Measurements from ENCODE around the gene MAP4K3.

Gene MAP4K3

GRCh38 chr2:39381653-39382052 is 55.4 kb downstream of the MAP4K3 start:
- no peak overlapping the region for H3K4me3 ChIP-seq (ENCODE audit: low read depth, low read length)
- DNase-seq (ENCODE audit: low read depth): no peak
- TF ChIP-seq MYC (IDR thresholded peaks at IDR 0.05; ENCODE audit: low read depth, low read length) (no peak), MAX (IDR thresholded peaks at IDR 0.05; ENCODE audit: low read depth, low read length) (no peak), POLR2A (IDR thresholded peaks at IDR 0.05; ENCODE audit: extremely low read depth, insufficient read length) (no peak)
- TF ChIP-seq, protein P1, sequence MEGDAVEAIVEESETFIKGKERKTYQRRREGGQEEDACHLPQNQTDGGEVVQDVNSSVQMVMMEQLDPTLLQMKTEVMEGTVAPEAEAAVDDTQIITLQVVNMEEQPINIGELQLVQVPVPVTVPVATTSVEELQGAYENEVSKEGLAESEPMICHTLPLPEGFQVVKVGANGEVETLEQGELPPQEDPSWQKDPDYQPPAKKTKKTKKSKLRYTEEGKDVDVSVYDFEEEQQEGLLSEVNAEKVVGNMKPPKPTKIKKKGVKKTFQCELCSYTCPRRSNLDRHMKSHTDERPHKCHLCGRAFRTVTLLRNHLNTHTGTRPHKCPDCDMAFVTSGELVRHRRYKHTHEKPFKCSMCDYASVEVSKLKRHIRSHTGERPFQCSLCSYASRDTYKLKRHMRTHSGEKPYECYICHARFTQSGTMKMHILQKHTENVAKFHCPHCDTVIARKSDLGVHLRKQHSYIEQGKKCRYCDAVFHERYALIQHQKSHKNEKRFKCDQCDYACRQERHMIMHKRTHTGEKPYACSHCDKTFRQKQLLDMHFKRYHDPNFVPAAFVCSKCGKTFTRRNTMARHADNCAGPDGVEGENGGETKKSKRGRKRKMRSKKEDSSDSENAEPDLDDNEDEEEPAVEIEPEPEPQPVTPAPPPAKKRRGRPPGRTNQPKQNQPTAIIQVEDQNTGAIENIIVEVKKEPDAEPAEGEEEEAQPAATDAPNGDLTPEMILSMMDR (IDR thresholded peaks at IDR 0.05; ENCODE audit: low read depth, low read length): no peak

- no peak for TF ChIP-seq MAX (IDR thresholded peaks at IDR 0.05; ENCODE audit: low read depth, low read length)
- no peak overlapping the region for H3K4me3 ChIP-seq (ENCODE audit: low read depth, low read length)
- peak; percentile 18 for DNase-seq (ENCODE audit: low read depth)
These were observed 56.4 kb downstream of the MAP4K3 start for GRCh38 chr2:39380525-39381150.

DNA sequence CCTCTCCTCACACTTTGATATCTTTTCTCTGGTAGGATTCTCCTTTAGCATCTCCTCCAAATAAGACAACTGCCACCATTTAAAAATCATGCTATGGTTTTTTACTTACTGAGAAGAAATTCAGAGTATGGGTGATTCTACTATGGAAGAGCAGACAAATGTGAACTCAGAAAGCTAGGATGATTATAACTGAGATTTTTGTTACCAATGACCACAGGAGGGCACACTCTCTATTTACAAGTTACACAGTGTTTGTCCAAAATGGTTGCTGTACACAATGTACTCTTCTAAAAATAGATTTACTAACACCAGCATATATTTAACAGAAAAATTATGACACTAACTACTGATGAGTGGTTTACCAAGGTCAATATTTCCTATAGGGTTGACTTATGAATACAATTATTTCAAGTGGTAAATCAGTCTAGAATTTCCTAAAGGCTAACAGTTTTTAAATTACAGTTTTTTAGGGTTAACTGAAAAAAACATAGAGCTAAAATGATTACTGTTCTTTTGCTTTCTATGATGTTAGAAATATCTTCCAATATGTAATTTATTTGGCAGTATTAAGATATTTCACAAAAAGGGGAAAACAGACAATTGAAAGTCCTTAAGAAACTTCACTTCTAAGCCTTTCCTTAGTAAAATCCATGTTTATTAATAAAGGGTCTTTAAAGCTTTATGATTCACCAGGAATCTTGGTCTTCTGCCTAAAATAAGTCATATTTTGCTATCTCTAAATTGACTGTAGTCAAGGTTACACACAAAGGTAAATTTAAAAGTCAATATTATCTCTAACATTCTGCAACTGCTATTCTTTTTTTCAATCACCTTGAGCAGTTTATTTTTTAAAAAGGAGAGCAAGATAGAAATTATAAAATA is 57.2 kb downstream of the MAP4K3 start:
- peak; percentile 61 for DNase-seq (ENCODE audit: low read depth)
- TF ChIP-seq, protein P1 (IDR thresholded peaks at IDR 0.05; ENCODE audit: low read depth, low read length): peak; percentile 35
- TF ChIP-seq POLR2A (IDR thresholded peaks at IDR 0.05; ENCODE audit: extremely low read depth, insufficient read length): no peak
- no peak overlapping the region for H3K4me3 ChIP-seq (ENCODE audit: low read depth, low read length)

DNA sequence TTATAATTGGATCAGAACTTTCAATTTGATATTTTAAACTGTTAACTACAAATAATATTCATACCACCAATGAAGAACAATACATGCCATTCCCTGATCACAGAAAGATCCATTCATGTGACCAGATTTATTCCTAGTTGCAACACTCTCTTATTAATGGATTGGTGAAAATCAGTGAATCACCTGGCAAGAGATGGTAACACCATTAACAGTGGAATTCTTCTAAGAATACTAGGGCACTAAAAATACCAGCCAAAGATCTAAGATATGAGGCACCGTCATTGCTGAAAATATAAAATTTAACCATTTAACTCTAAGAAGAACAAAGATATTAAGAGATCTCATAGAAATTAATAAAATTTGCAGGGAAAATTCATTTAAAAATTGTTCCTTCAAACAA is 58.1 kb downstream of the MAP4K3 start:
- TF ChIP-seq MYC (IDR thresholded peaks at IDR 0.05; ENCODE audit: low read depth, low read length): no peak
- no peak for TF ChIP-seq POLR2A (IDR thresholded peaks at IDR 0.05; ENCODE audit: extremely low read depth, insufficient read length)
- TF ChIP-seq, protein P1 (IDR thresholded peaks at IDR 0.05; ENCODE audit: low read depth, low read length): no peak
- no peak for TF ChIP-seq MAX (IDR thresholded peaks at IDR 0.05; ENCODE audit: low read depth, low read length)
- no peak overlapping the region for H3K4me3 ChIP-seq (ENCODE audit: low read depth, low read length)
- DNase-seq (ENCODE audit: low read depth): no peak

DNA sequence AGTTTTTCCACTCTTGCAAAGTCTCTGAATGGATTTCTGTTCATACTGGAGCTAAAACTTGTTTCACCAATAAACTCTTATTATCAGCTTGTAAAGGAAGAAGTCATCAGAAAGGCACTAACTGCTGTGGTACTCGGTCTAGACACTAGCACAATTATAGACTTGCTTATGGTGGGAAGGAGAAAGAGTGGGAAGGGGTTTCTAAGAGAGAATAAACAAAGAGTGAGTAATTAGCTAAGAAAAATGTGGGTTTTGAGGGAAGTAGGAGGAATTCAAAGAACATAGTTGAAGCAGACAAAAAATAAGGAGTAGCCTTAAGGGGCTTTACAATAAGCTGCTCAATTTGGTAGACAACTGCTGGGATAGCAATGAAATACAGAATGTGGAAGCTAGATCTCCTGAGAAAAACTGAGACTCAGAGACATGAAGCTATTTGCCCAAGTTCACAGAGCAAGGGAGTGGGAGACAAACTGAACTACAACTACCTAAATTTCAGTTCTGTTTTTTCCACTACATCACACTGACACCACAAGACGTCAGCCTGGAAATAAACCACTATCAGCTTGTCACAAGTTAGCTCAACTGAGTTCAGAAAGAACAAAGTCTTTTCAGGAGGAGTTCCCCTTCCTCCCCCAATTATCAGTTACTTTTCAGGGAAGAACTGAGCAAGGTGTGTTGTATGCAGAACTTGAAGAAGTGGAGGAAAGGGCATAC is 59.7 kb downstream of the MAP4K3 start:
- H3K4me3 ChIP-seq (ENCODE audit: low read depth, low read length): no peak overlapping the region
- TF ChIP-seq MAX (IDR thresholded peaks at IDR 0.05; ENCODE audit: low read depth, low read length) (no peak), MYC (IDR thresholded peaks at IDR 0.05; ENCODE audit: low read depth, low read length) (no peak), POLR2A (IDR thresholded peaks at IDR 0.05; ENCODE audit: extremely low read depth, insufficient read length) (no peak)
- TF ChIP-seq, protein P1 (IDR thresholded peaks at IDR 0.05; ENCODE audit: low read depth, low read length): no peak
- peak; percentile 56 for DNase-seq (ENCODE audit: low read depth)

DNA sequence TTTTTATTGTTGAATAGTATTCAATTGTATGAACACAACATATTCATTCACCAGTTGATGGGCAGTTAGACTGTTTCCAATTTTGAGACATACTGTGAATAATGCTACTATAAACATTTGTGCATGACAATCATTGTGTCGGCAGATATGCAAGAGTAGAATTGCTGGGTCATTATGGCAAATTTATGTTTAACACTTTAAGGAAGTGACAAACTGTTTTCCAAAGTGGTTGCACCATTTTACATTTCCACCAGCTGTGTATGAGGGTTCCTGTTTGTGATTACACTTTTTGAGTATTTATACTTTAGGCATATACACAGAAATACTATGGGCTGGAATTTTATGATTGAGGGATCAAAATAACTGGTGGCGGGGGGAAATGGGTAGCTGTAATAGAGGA is 61.2 kb downstream of the MAP4K3 start:
- no peak overlapping the region for H3K4me3 ChIP-seq (ENCODE audit: low read depth, low read length)
- TF ChIP-seq MAX (IDR thresholded peaks at IDR 0.05; ENCODE audit: low read depth, low read length) (no peak), MYC (IDR thresholded peaks at IDR 0.05; ENCODE audit: low read depth, low read length) (no peak), POLR2A (IDR thresholded peaks at IDR 0.05; ENCODE audit: extremely low read depth, insufficient read length) (no peak)
- TF ChIP-seq, protein P1 (IDR thresholded peaks at IDR 0.05; ENCODE audit: low read depth, low read length): no peak
- peak; percentile 12 for DNase-seq (ENCODE audit: low read depth)
